ENCODE measurements around the gene AKNAD1.

The AKNAD1 gene

GRCh38 chr1:108817811-108818210 is 39.1 kb downstream of the AKNAD1 start:
- no peak overlapping the region for H3K4me3 ChIP-seq (ENCODE audit: control insufficient read depth, low read depth, low read length)
- no peak for DNase-seq (ENCODE audit: low read depth)
- TF ChIP-seq CTCF (conservative IDR thresholded peaks at IDR 0.05; ENCODE audit: control insufficient read depth, insufficient read depth, low read depth, low read length), result no peak

DNA sequence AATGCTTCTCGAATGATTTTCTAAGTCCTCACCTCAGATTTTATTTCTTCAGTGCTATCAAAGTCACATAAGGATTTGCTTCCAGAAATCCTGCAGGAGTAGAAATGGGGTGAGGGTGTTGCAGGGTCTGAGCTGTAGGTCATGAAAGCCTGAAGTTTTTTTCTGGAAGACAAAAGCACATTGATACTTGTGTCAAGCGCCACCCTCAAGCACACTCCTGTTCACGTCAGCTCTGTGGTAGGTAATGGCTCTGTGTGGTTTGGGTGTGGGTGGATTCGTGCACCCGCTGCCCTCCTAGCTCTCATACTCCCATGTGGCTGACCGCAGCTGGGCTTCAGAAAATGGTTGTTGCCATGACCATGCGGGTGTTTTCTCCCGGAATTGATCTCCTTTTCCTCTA is 39.9 kb downstream of the AKNAD1 start:
- peak; percentile 97 for DNase-seq (ENCODE audit: low read depth)

DNA sequence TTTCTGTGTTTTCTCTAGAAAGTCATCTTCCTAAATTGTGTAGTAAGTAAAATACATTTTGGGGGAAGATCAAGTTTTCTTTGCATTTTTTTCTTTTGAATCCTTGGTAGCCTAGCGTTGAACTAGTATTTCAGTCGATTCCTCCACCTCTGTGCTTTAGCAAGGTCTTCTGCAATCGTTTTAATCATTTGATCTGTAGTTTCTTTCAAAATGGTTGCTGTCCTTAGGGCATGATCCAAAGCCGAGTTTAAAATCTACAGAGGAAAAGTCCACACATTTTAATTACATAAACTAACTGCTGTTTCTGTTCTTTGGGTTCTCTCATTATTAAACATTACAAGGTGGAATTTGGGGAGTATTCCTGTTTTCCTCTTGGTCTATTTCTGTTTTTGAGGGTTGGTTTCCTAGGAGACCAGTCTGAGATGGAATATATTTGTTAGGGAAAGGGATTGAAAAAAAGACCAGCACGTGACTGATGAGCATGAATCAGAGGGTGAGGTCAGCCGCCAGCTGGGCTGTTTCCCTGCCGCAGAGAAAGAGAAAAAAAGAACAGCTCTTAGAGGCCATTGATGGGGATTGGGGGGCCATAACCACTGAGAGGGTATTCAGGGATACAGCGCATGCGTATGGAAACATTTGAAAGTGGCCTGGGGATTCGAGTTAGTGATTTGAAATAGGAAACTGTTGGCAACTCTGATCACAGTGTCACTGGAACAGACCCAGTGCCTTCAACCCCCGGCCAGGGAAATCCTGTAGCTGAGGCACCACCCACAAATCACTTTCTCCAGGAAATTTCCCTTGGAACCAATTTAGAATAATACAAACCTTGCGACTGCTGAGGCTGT is 40.6 kb downstream of the AKNAD1 start:
- no peak for TF ChIP-seq CTCF (conservative IDR thresholded peaks at IDR 0.05; ENCODE audit: control insufficient read depth, insufficient read depth, low read depth, low read length)
- H3K4me3 ChIP-seq (ENCODE audit: control insufficient read depth, low read depth, low read length), result peak overlapping the region; percentile 45
- DNase-seq (ENCODE audit: low read depth), result peak; percentile 94

More for the DNA sequence above, 39.9 kb downstream of the AKNAD1 start:
- H3K4me3 ChIP-seq (ENCODE audit: control insufficient read depth, low read depth, low read length), result peak overlapping the region; percentile 45
- TF ChIP-seq CTCF (conservative IDR thresholded peaks at IDR 0.05; ENCODE audit: control insufficient read depth, insufficient read depth, low read depth, low read length), result no peak

DNA sequence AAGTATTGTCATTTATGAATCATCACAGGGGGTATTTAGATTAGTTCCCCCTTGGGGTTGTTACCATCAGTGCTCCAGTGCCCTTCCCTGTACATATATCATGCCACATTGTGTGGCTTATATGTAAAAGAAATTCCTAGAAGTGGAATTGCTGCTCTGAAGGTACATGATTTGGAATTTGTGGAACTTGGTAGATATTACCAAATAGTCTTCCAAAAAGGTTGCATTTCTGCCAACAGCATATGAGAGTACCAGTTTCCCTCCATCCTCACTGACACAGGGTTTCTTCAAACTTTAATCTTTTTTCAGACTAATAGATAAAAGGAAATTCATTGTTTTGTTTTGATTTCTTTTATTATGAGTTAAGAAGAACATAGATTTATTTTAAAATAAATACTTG is 41.3 kb downstream of the AKNAD1 start:
- peak; percentile 14 for DNase-seq (ENCODE audit: low read depth)
- H3K4me3 ChIP-seq (ENCODE audit: control insufficient read depth, low read depth, low read length), result no peak overlapping the region
- no peak for TF ChIP-seq CTCF (conservative IDR thresholded peaks at IDR 0.05; ENCODE audit: control insufficient read depth, insufficient read depth, low read depth, low read length)

GRCh38 chr1:108814343-108815125 is 42.4 kb downstream of the AKNAD1 start:
- peak; percentile 56 for DNase-seq (ENCODE audit: low read depth)
- TF ChIP-seq CTCF (conservative IDR thresholded peaks at IDR 0.05; ENCODE audit: control insufficient read depth, insufficient read depth, low read depth, low read length), result no peak

GRCh38 chr1:108813326-108813725 is 43.6 kb downstream of the AKNAD1 start:
- DNase-seq (ENCODE audit: low read depth), result no peak
- H3K4me3 ChIP-seq (ENCODE audit: control insufficient read depth, low read depth, low read length), result no peak overlapping the region
- no peak for TF ChIP-seq CTCF (conservative IDR thresholded peaks at IDR 0.05; ENCODE audit: control insufficient read depth, insufficient read depth, low read depth, low read length)

More at GRCh38 chr1:108814343-108815125, 42.4 kb downstream of the AKNAD1 start:
- no peak overlapping the region for H3K4me3 ChIP-seq (ENCODE audit: control insufficient read depth, low read depth, low read length)
